Heart right ventricle (tissue), 16 donors: Measurements from ENCODE around the gene MAST2. TPM values are rescaled to one million over a fixed set of nuclear protein-coding genes. Genes with fewer than 3 reads are reported as not detected.

ENCODE experiments used
- ATAC-seq, 8 donors: fragments of 200-7000 bp; cut with Tn5 transposase; one replicate each; pipeline ENCODE4 v1.9.1; 2020; ENCODE audit warnings: mild to moderate bottlenecking in 8 of 8, moderate library complexity in 8 of 8, moderate number of reproducible peaks in 1 of 8
- DNase-seq, 2 donors: peaks; one replicate each; pipeline ENCODE4 v3.0.0-alpha.2; 2020
- H3K27ac ChIP-seq, 10 donors: fragments of 200-600 bp; sonication (generic) in 2 of 10; one replicate each; pipeline versions ENCODE4 v1.5.0 to v1.8.0; 2020 to 2022; ENCODE audit warnings: mild to moderate bottlenecking in 3 of 10
- H3K27me3 ChIP-seq, 7 donors: fragments of 200-600 bp; one replicate each; pipeline ENCODE4 v1.8.0; 2021 to 2022; ENCODE audit warnings: mild to moderate bottlenecking in 2 of 7
- H3K36me3 ChIP-seq, 9 donors: fragments of 200-600 bp; sonication (generic) in 1 of 9; one replicate each; pipeline versions ENCODE4 v1.5.0 to v1.8.0; 2020 to 2022; ENCODE audit warnings: mild to moderate bottlenecking in 2 of 9
- H3K4me1 ChIP-seq, 9 donors: fragments of 200-600 bp; sonication (generic) in 1 of 9; one replicate each; pipeline versions ENCODE4 v1.5.0 to v1.8.0; 2020 to 2022; ENCODE audit warnings: mild to moderate bottlenecking in 4 of 9
- H3K4me3 ChIP-seq, 10 donors: fragments of 200-600 bp; sonication (generic) in 2 of 10; one replicate each; pipeline versions ENCODE4 v1.5.0 to v1.8.0; 2020 to 2022; ENCODE audit warnings: mild to moderate bottlenecking in 7 of 10, moderate library complexity in 2 of 10
- H3K9me3 ChIP-seq, 11 donors: fragments of 200-600 bp in 10 of 11; sonication (generic) in 2 of 11; one replicate each; pipeline versions ENCODE4 v1.5.0 to v1.8.0; 2013 to 2022; ENCODE audit warnings: mild to moderate bottlenecking in 2 of 11, control low read depth in 1 of 11, moderate library complexity in 1 of 11
- WGBS, 2 donors: extraction: QIAGEN DNeasy Blood & Tissue Kit; methylation state at CpG; one replicate each; pipeline ENCODE4 v1.1.7; 2013; ENCODE audit warnings: inconsistent platforms in 1 of 2; 5-methylcytosine and 5-hydroxymethylcytosine counted together
- intact Hi-C, 10 donors: fragments of 100-400 bp; cut with DNase I; formaldehyde crosslinking; loops; one replicate each; pipeline versions ENCODE4 v1.11.1 to v1.14.2; 2022
- polyA plus RNA-seq, 2 donors: library from polyadenylated mRNA; stranded (reverse); fragments of 200-250 nt; gene quantifications; one replicate each; pipeline ENCODE4 v1.2.3, GENCODE V29; 2013
- total RNA-seq, 10 donors: library from RNA; stranded (reverse); fragmentation: NEBNext Ultra II Directional in 3 of 10; extraction: Animal tissue kit (Norgen Biotek cat#: 25700) in 3 of 10; gene quantifications; one replicate each; pipeline versions ENCODE4 v1.2.1 to v1.2.4, GENCODE V29; 2021 to 2023
- TF ChIP-seq, protein P1 (sequence below), 9 donors: fragments of 200-600 bp; sonication (generic) in 2 of 9; IDR thresholded peaks; one replicate each; pipeline versions ENCODE4 v1.5.0 to v1.8.0; 2021 to 2022; ENCODE audit warnings: antibody characterized with exemption in 9 of 9, mild to moderate bottlenecking in 5 of 9, moderate library complexity in 1 of 9
- donor health status: Arrhythmogenic right ventricular cardiomyopathy.
- donor health status: ischemic (EF 13 %, LVEDD 7.1; RV severe dilation, severe dysfunction).
- donor health status: healthy with polysubstance abuse.
- donor health status: DM: no; HTN: yes; CAD: no.
- donor health status: DM: no; HTN: no; CAD: no.
- donor health status: ischemic (EF 25% LVEDD 6.9; RV normal size, moderate dysfunction).
- donor health status: ischemic (EF 25% LVEDD 5.7; RV mildly dilated, moderate dysfunction).
- donor health status: healthy.
- donor health status: DM: yes; HTN: yes; CAD: no.
- donor health status: Ischemic cardiomyopathy.
- donor health status: ischemic (EF 35%, LVEDD 5.7; RV mildly dilated, moderate dysfunction).
- donor health status: nonischemic (EF 11% LVEDD 7.7; RV severe dilation, severe dysfunction).
- donor health status: DM: yes; HTN: yes; CAD: no.
- donor health status: PGD.
- donor health status: ischemic (EF 29% LVEDD 5.4; RV normal size, mild dysfunction).
- donor health status: nonischemic (EF 23%, LVEDD 6.1; RV moderate dilation, normal function).

The MAST2 gene
- total and polyA plus RNA-seq, 12 donors = 66.4 to 129 (median 83.2) TPM

DNA sequence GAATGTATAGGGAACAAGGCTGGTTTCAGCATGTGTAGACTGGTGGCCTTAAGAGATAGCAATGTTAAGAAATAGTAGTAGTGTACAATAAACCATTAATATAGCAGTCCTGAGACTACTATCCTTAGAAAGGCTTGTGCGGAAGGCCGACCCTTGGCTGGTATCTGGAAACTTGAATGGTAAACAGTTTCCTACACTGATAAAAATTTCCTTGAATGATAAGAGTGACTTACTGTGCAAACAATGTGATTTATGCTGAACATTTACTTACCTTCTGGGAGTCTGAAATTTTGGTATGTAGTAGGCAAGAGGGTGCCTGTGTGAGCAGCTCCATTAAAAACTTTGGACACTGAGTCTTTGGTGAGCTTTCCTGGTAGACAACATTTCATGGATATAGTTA, 44.7 kb downstream of the MAST2 start:
- H3K27ac ChIP-seq = no peak overlapping the region
- no peaks in the 10 kb centered on the region for H3K27me3 ChIP-seq
- intact Hi-C loops = no loop called here
- DNase-seq = no peak
- ATAC-seq = no peak
- peaks cover 0 to 11% (median 4%) of the 10 kb centered on the region in 9 donors for H3K4me1 ChIP-seq
- H3K4me3 ChIP-seq = no peak overlapping the region
- H3K36me3 ChIP-seq = no peaks in the 10 kb centered on the region
- TF ChIP-seq, protein P1, sequence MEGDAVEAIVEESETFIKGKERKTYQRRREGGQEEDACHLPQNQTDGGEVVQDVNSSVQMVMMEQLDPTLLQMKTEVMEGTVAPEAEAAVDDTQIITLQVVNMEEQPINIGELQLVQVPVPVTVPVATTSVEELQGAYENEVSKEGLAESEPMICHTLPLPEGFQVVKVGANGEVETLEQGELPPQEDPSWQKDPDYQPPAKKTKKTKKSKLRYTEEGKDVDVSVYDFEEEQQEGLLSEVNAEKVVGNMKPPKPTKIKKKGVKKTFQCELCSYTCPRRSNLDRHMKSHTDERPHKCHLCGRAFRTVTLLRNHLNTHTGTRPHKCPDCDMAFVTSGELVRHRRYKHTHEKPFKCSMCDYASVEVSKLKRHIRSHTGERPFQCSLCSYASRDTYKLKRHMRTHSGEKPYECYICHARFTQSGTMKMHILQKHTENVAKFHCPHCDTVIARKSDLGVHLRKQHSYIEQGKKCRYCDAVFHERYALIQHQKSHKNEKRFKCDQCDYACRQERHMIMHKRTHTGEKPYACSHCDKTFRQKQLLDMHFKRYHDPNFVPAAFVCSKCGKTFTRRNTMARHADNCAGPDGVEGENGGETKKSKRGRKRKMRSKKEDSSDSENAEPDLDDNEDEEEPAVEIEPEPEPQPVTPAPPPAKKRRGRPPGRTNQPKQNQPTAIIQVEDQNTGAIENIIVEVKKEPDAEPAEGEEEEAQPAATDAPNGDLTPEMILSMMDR (IDR thresholded peaks at IDR 0.05) = no peak
- H3K9me3 ChIP-seq = peaks cover 0 to 17% (median 0%) of the 10 kb centered on the region in 11 donors
- 90 to 97% methylated on average over 2 of the region's 2 CpGs for WGBS, 2 donors

DNA sequence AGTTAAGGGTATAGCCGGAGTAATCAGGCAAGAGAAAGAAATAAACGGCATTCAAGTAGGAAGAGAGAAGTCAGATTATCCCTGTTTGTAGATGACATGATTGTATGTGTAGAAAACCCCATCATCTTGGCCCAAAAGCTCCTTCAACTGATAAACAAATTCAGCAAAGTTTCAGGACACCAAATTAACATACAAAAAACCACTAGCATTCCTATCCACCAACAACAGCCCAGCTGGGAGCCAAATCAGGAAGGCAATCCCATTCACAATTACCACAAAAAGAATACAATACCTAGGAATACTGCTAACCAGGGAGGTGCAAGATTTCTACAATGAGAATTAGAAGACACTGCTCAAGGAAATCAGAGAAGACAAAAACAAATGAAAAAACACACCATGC, 45.3 kb downstream of the MAST2 start:
- intact Hi-C loops = no loop called here
- H3K4me3 ChIP-seq = no peak overlapping the region
- H3K27me3 ChIP-seq = no peaks in the 10 kb centered on the region
- H3K4me1 ChIP-seq = peaks cover 0 to 5% (median 0%) of the 10 kb centered on the region in 9 donors
- TF ChIP-seq, protein P1 (IDR thresholded peaks at IDR 0.05) = no peak
- H3K9me3 ChIP-seq = peaks cover 0 to 17% (median 0%) of the 10 kb centered on the region in 11 donors
- H3K36me3 ChIP-seq = no peaks in the 10 kb centered on the region
- ATAC-seq = no peak
- 95 to 98% methylated on average over 2 of the region's 2 CpGs for WGBS, 2 donors
- DNase-seq = no peak
- no peak overlapping the region for H3K27ac ChIP-seq

DNA sequence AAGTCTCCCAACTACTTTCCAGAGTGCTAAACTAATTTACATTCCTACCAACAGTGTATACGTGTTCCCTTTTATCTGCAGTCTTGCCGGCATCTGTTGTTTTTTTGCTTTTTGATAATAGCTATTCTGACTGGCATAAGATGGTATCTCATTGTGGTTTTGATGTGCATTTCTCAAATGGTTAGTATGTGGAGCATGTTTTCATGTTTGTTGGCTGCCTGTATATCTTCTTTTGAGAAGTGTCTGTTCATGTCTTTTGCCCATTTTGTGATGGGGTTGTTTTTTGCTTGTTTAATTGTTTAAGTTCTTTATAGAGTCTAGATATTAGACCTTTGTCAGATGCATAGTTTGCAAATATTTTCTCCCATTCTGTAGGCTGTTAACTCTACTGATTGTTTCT, 46.6 kb downstream of the MAST2 start:
- no peaks in the 10 kb centered on the region for H3K4me1 ChIP-seq

DNA sequence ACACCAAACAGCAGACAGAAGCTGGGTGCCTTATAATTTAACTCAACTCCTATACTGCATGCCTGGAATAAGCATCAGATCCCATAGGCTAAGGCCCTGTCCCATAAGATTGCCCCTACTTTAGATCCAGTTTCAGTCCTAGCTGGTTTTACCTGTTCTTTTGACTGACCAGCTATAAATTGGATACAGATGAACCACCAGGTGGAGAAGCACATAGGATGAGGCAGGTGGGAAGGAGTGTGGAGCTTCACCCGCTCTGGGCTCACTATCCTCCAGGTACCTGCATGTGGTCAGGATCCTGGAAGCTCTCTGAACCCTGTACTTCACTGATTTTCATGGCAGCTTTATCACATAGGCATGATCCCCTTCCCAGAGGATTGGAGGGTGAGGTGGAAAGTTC, 51.3 kb downstream of the MAST2 start:
- 100% methylated on average over 1 of the region's 1 CpG for WGBS, 2 donors
- DNase-seq (no peak), ATAC-seq (no peak)
- Histone ChIP-seq H3K9me3 (peaks cover 0 to 18% (median 0%) of the 10 kb centered on the region in 11 donors), H3K36me3 (no peaks in the 10 kb centered on the region), H3K27me3 (no peaks in the 10 kb centered on the region), H3K27ac (no peak overlapping the region), H3K4me1 (peaks cover 0 to 4% (median 0%) of the 10 kb centered on the region in 9 donors), H3K4me3 (no peak overlapping the region)
- intact Hi-C loops = no loop called here
- TF ChIP-seq, protein P1 (IDR thresholded peaks at IDR 0.05) = no peak

More for the DNA sequence above, 46.6 kb downstream of the MAST2 start:
- Histone ChIP-seq H3K4me3 (no peak overlapping the region), H3K27ac (no peak overlapping the region), H3K27me3 (no peaks in the 10 kb centered on the region), H3K9me3 (peaks cover 0 to 17% (median 0%) of the 10 kb centered on the region in 11 donors), H3K36me3 (no peaks in the 10 kb centered on the region)
- no peak for DNase-seq
- no peak for ATAC-seq
- TF ChIP-seq, protein P1 (IDR thresholded peaks at IDR 0.05) = no peak
- intact Hi-C loops = no loop called here
- WGBS, 2 donors = 97% methylated on average over 2 of the region's 2 CpGs
